K562 (cell line): Measurements from ENCODE around the gene GNAZ.

Source experiments
- CTCF ChIP-seq, 3 experiments: IDR thresholded peaks in 2 of 3; conservative IDR thresholded peaks in 1 of 3; 2 replicates each; pipeline ENCODE4 v1.5.1; 2011 to 2012; ENCODE audit warnings: low read length in 3 of 3, mild to moderate bottlenecking in 3 of 3, control low read depth in 2 of 3, improper control_type of control experiment in 1 of 3, inconsistent platforms in 1 of 3, low read depth in 1 of 3, mixed read lengths in 1 of 3, moderate library complexity in 1 of 3; ENCODE audit not compliant: insufficient read depth in 2 of 3
- EP300 ChIP-seq: IDR thresholded peaks from 2 replicates; pipeline ENCODE4 v1.6.1; 2012; ENCODE audit warnings: low read length, improper control_type of control experiment
- HDGF ChIP-seq: fragments of 450-650 bp; IDR thresholded peaks from 2 replicates; pipeline ENCODE4 v1.6.1; 2016
- KAT7 ChIP-seq: sonication (generic); formaldehyde crosslinking; IDR thresholded peaks from 2 replicates; pipeline ENCODE4 v1.8.0; 2022; ENCODE audit warnings: missing genetic modification reagents, mild to moderate bottlenecking, borderline replicate concordance
- MBD2 ChIP-seq: sonication (generic); IDR thresholded peaks from 2 replicates; pipeline ENCODE4 v1.6.1; 2016; ENCODE audit warnings: low read depth, borderline replicate concordance
- POLR2AphosphoS5 ChIP-seq: IDR thresholded peaks from 2 replicates; pipeline ENCODE4 v1.6.1; 2011; ENCODE audit warnings: mild to moderate bottlenecking, low read depth, low read length, moderate library complexity; ENCODE audit not compliant: control insufficient read depth, insufficient read depth
- RAD21 ChIP-seq, 2 experiments: fragments of 250-450 bp in 1 of 2; fragments of 450-650 bp in 1 of 2; sonication (Bioruptor Pico) in 1 of 2; formaldehyde crosslinking in 1 of 2; IDR thresholded peaks in 1 of 2; conservative IDR thresholded peaks in 1 of 2; 2 replicates each; pipeline versions ENCODE4 v1.4.0 to v1.8.0; 2020 to 2022; ENCODE audit warnings: mild to moderate bottlenecking in 2 of 2, moderate library complexity in 1 of 2
- TAF1 ChIP-seq: IDR thresholded peaks from 2 replicates; pipeline ENCODE4 v1.6.1; 2011; ENCODE audit warnings: mild to moderate bottlenecking, low read length, moderate library complexity; ENCODE audit not compliant: insufficient read depth, control insufficient read depth, severe bottlenecking; ENCODE audit errors: extremely low read depth
- ZFP30 ChIP-seq: fragments of 250-450 bp; sonication (Bioruptor Pico); IDR thresholded peaks from 2 replicates; pipeline ENCODE4 v1.8.0; 2022; ENCODE audit warnings: moderate library complexity, mild to moderate bottlenecking, inconsistent platforms, borderline replicate concordance
- ZNF12 ChIP-seq: sonication (generic); formaldehyde crosslinking; IDR thresholded peaks from 2 replicates; pipeline ENCODE4 v1.4.0; 2020; ENCODE audit warnings: mild to moderate bottlenecking, missing genetic modification reagents

GRCh38 chr22:23152238-23153114 is 82.2 kb downstream of the GNAZ start:
- TF ChIP-seq POLR2AphosphoS5, result no peak
- TF ChIP-seq EP300, result no peak
- TF ChIP-seq ZFP30 (CRISPR knock-in tag), result no peak
- TF ChIP-seq CTCF (IDR thresholded peaks at IDR 0.05 in 2 of 3, conservative IDR thresholded peaks at IDR 0.05 in 1 of 3; ENCODE audit: insufficient read depth in 2 of 3, low read depth in 1 of 3, low read length in 3 of 3), result no peak
- no peak for TF ChIP-seq MBD2
- no peak for TF ChIP-seq HDGF
- no peak for TF ChIP-seq TAF1
- TF ChIP-seq RAD21 (CRISPR knock-in tag; conservative IDR thresholded peaks at IDR 0.05 in 1 of 2, IDR thresholded peaks at IDR 0.05 in 1 of 2), result no peak
- no peak for TF ChIP-seq ZNF12 (CRISPR knock-in tag)
- TF ChIP-seq KAT7, result no peak
